Lower leg skin (tissue), 3 donors: ENCODE data around the gene WNT6.

Experiments used
- CTCF ChIP-seq, 3 donors: fragments of 450-650 bp; IDR thresholded peaks; one replicate each; pipeline ENCODE4 v1.5.1; 2016; ENCODE audit warnings: antibody characterized with exemption in 3 of 3, mild to moderate bottlenecking in 3 of 3, moderate library complexity in 2 of 3
- POLR2A ChIP-seq, 2 donors: fragments of 450-650 bp; IDR thresholded peaks; one replicate each; pipeline ENCODE4 v1.6.1; 2016 to 2017; ENCODE audit warnings: antibody characterized with exemption in 2 of 2, mild to moderate bottlenecking in 1 of 2, moderate library complexity in 1 of 2

GRCh38 chr2:218856167-218856895 is 3.3 kb upstream of the WNT6 start:
- TF ChIP-seq CTCF (IDR thresholded peaks at IDR 0.05) (no peak), POLR2A (IDR thresholded peaks at IDR 0.05) (no peak)
